Pons (tissue), 1 donor: ENCODE results near the gene AP2B1.
"Not testable (repeated sequence)": the region's sequence is repeated elsewhere in the genome, so short reads cannot be mapped to it uniquely, and the experiment has no call there.

Experiments
- DNase-seq: peaks from one replicate; pipeline ENCODE4 v3.0.0-alpha.2; 2016; ENCODE audit warnings: low spot score

AP2B1 gene

GRCh38 chr17:35748979-35749378, 161.9 kb downstream of the AP2B1 start:
- DNase-seq, result no peak

GRCh38 chr17:35749560-35750412, 162.7 kb downstream of the AP2B1 start:
- DNase-seq, result no peak

GRCh38 chr17:35750526-35751395, 163.6 kb downstream of the AP2B1 start:
- no peak for DNase-seq

- DNase-seq, result not testable (repeated sequence)
Measured at GRCh38 chr17:35751541-35751940, 164.4 kb downstream of the AP2B1 start.

- DNase-seq, result no peak
Measured at GRCh38 chr17:35752471-35752870, 165.3 kb downstream of the AP2B1 start.

GRCh38 chr17:35752945-35753764, 166.0 kb downstream of the AP2B1 start, which contains the start of gene GAS2L2:
GAS2L2 (minus strand) TSS chr17:35753239; CDS start chr17:35752850, 389 bp downstream.
- no peak for DNase-seq

GRCh38 chr17:35757243-35757642, 170.1 kb downstream of the AP2B1 start:
- no peak for DNase-seq

- no peak for DNase-seq
Measured at GRCh38 chr17:35760587-35760986, 173.5 kb downstream of the AP2B1 start, which contains the start of gene C17orf50. C17orf50 (plus strand) TSS chr17:35760887; CDS start chr17:35760942, 55 bp downstream.

- DNase-seq, result no peak
Measured at GRCh38 chr17:35761601-35762000, 174.5 kb downstream of the AP2B1 start.

- DNase-seq, result no peak
Measured at GRCh38 chr17:35763767-35764122, 176.6 kb downstream of the AP2B1 start.

- peak; percentile 67 for DNase-seq
Measured at GRCh38 chr17:35764123-35764991, 177.2 kb downstream of the AP2B1 start.

GRCh38 chr17:35765086-35765710, 178.1 kb downstream of the AP2B1 start:
- DNase-seq, result no peak

GRCh38 chr17:35765756-35766488, 178.8 kb downstream of the AP2B1 start:
- no peak for DNase-seq

- no peak for DNase-seq
Measured at GRCh38 chr17:35766489-35766877, 179.4 kb downstream of the AP2B1 start.

GRCh38 chr17:35766903-35767510, 179.9 kb downstream of the AP2B1 start:
- DNase-seq, result peak; percentile 45

GRCh38 chr17:35768797-35769196, 181.7 kb downstream of the AP2B1 start:
- DNase-seq, result no peak

- no peak for DNase-seq
Measured at GRCh38 chr17:35769895-35770486, 182.9 kb downstream of the AP2B1 start.

GRCh38 chr17:35773129-35773528, 186.0 kb downstream of the AP2B1 start:
- no peak for DNase-seq
